ENCODE data around the gene IGFBP5.

DNA sequence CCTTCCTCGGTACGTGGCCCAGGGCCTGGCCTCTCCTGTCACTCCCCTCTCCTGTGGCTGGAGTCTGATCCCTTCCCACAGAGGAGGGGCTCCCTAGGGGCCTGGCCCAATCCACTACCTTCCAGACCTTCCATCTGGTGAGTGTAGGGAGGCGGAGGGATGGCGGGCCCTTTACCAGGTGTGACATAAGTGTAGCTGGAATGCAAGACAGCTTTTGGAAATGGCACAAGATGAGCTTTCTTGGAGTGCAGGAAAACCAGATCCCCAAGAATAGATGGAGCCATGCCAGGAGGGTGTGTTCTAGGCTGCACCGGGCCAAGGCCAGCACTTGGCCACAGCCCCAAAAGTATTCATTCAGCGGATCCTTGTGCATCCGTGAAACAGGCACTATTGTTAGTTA lies 30.1 kb downstream of the IGFBP5 start:
- TF ChIP-seq EZH2 (IDR thresholded peaks at IDR 0.05) = no peak
- TF ChIP-seq, protein P1, sequence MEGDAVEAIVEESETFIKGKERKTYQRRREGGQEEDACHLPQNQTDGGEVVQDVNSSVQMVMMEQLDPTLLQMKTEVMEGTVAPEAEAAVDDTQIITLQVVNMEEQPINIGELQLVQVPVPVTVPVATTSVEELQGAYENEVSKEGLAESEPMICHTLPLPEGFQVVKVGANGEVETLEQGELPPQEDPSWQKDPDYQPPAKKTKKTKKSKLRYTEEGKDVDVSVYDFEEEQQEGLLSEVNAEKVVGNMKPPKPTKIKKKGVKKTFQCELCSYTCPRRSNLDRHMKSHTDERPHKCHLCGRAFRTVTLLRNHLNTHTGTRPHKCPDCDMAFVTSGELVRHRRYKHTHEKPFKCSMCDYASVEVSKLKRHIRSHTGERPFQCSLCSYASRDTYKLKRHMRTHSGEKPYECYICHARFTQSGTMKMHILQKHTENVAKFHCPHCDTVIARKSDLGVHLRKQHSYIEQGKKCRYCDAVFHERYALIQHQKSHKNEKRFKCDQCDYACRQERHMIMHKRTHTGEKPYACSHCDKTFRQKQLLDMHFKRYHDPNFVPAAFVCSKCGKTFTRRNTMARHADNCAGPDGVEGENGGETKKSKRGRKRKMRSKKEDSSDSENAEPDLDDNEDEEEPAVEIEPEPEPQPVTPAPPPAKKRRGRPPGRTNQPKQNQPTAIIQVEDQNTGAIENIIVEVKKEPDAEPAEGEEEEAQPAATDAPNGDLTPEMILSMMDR (IDR thresholded peaks at IDR 0.05 in 2 of 3, conservative IDR thresholded peaks at IDR 0.05 in 1 of 3; ENCODE audit: borderline replicate concordance in 1 of 3, insufficient read depth in 1 of 3, low read depth in 2 of 3, low read length in 2 of 3) = no peak
